HG03175 (cell line): Measurements from ENCODE around the gene ZMYM4.
"Not testable (repeated sequence)": the region's sequence is repeated elsewhere in the genome, so short reads cannot be mapped to it uniquely, and the experiment has no call there.

Source experiments
- ATAC-seq: cut with Tn5 transposase; IDR thresholded peaks from one replicate; pipeline ENCODE4 v1.9.1; 2021; ENCODE audit warnings: mild to moderate bottlenecking, moderate library complexity; ENCODE audit not compliant: unreplicated experiment

The ZMYM4 gene

DNA sequence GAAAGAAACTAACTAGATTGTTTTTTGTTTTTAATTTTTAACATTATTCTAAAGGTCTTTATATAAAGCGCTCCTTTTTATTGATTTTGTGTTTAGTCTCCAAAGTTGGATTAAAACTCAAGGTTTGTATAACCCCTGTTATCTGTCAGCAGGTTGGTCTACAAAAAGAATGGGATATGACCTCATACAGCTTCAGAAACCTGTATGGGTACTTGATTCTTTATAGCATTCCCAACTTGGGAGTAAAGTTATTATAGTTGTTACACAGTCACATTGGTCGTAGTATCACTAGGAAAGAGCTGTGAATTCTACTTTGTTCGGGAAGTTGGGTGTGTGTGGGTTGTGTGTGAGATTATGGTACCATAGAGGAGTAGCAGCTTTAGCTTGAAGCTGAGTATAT, 52.4 kb downstream of the ZMYM4 start:
- no peak for ATAC-seq

DNA sequence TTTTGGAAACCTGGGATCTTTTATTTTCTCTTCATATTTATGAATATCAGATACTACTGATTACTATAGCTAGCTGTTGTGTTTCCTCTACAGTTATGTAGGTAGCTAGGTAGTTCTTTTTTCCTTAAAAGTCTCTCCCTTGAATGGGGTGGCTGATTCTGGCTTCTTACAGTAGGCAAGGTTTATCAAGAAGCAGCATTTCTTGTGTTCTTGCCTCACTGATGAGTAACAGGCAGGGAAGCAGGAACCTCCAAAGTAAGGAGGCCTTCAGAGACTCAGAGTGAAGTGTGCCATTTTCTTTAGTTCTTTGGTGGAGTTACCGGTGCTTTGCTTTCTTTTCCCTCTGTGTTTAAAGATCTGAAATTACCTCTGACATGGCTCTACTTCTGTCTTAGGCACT, 56.0 kb downstream of the ZMYM4 start:
- no peak for ATAC-seq

GRCh38 chr1:35326246-35326866, 57.8 kb downstream of the ZMYM4 start:
- ATAC-seq, result no peak

DNA sequence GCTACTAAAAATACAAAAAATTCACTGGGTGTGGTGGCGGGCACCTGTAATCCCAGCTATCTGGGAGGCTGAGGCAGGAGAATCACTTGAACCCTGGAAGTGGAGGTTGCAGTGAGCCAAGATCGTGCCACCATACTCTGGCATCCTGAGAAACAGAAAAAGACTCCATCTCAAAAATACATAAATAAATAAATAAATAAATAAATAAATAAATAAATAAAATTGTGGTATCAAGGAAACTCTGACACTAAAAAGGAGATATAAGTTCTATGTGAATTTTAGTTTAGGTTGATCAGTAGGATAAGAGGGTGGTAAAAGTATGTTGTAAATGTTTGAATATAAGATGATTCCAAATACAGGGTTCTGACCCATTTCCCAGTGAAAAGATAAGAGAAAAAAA, 63.1 kb downstream of the ZMYM4 start:
- ATAC-seq, result not testable (repeated sequence)

- ATAC-seq, result no peak
Observed at GRCh38 chr1:35334485-35334884, 66.0 kb downstream of the ZMYM4 start.

- ATAC-seq, result no peak
Observed at GRCh38 chr1:35340519-35340918, 72.0 kb downstream of the ZMYM4 start.

GRCh38 chr1:35345439-35345981, 77.0 kb downstream of the ZMYM4 start:
- ATAC-seq, result no peak

GRCh38 chr1:35350872-35351271, 82.4 kb downstream of the ZMYM4 start:
- no peak for ATAC-seq

- ATAC-seq, result no peak
Observed at GRCh38 chr1:35359995-35360394, 91.5 kb downstream of the ZMYM4 start.

DNA sequence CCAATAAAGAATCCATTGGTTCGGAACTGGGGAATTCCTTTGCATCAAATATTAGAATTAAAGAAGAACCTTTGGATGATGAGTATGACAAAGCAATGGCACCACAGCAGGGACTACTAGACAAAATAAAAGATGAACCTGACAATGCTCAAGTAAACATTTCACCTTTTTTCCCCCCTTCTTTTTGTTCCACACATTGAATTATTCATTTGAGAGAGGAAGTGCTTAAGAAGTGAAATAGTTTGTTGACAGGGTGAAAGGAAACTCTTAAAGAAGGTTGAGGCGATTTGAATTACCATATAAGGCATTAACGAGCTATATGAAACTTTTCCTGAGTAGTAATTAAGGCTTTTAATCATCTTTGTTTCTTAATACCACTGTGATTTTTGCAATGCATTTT, 93.1 kb downstream of the ZMYM4 start:
- no peak for ATAC-seq

DNA sequence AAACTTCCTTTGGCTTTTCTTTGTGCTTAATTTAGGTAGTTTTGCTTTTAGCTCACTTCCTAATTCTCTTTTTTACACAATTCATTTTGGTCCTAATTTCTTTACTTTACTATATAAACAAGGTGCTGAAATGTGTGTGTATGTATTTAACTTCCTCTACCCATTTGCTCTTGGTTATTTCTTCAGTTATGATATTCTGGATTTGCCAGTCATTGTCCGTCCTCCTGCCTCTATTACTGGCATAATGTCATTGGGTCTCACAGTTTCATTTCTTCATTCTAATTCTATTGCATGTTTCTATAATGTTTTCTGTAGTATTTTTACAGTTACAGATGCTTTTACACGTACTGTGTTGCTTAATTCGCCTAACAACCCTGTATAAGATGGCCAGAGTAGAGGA, 96.2 kb downstream of the ZMYM4 start:
- ATAC-seq, result no peak

DNA sequence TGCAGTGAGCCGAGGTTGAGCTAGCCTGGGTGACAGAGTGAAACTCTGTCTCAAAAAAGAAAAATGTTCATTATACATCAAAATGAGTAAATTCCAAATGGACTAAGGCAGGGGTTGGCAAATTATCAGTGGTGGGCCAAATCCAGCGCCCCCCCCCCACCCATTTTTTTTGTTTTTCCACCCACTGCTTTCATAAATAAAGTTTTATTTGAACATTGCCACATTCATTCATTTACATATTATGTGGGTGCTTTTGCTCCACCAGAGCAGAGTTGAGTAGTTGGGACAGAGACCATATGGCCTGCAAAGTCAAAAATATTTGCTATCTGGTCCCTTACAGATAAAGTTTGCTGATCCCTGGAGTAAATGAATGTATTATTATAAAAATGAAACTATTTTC, 99.4 kb downstream of the ZMYM4 start:
- no peak for ATAC-seq

DNA sequence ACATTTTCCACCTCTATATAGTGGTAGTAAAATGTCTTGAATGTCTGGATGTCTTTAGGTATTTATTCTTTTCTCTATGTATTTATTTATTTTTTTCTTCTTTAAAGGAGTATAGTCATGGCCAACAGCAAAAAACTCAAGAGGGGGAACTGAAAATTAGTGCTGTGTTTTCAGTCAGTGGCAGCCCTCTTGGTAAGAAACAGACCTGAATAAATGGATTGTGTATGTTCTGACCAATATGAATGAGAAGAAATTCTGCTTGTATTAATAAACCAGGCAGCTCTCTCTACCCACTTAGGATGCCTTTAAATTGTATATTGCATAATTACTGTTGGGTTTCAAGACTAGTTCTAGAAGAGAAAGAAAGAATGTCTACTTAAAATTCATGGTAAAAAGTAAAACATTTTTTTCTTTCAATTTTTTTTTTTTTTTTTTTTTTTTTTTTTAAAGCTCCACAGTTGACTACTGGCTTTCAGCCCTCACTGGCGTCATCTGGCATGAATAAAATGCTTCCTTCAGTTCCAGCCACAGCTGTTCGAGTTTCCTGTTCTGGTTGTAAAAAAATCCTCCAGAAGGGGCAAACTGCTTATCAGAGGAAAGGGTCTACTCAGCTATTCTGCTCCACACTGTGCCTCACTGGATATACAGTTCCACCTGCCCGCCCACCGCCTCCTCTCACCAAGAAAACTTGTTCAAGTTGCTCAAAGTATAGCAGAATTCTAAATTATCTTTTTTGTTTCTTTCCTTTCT, 101.6 kb downstream of the ZMYM4 start:
- no peak for ATAC-seq

DNA sequence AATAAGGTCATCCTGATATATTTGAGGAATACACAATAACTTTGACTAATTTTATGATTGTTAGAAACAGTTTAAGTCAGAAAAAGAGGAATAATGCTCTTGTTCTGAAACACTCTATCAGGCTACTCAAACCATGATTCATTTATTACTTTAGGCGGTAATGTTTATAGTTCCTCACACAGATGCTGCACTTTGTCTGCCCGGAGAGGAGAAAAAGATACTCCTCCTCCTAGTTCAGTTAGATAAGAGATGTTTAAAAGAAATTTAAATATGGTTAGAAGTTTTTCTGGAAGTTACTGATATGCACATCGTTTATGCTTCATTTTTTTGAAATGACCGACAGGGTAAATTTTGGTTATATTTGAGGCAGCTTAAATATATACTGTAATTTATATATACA, 103.0 kb downstream of the ZMYM4 start:
- ATAC-seq, result no peak

GRCh38 chr1:35377555-35377954, 109.0 kb downstream of the ZMYM4 start:
- ATAC-seq, result no peak

DNA sequence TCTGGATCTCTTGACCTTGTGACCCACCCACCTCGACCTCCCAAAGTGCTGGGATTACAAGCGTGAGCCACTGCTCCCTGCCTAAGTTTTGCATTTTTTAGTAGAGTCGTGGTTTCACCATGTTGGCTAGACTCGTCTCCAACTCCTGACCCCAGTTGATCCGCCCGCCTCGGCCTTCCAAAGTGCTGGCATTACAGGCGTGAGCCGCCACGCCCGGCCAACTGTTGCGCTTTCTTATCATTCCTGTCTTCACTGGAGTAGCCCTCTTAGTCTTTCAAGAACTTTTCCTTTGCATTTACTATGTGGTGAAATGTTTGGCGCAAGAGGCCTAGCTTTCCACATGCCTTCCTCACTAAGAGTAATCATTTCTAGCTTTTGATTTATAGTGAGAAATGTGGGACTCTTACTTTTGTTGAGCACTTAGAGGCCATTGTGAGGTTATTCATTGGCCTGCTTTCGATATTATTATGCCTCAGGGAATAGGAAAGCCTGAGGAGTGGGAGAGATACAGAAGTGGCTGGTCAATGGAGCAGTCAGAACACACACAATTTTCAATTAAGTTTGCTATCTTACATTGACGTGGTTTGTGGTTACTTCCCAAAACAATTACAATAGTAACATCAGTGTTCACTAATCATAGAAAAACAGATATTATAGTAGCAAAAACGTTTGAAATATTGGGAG, 111.0 kb downstream of the ZMYM4 start:
- ATAC-seq, result no peak

GRCh38 chr1:35380111-35380510, 111.6 kb downstream of the ZMYM4 start:
- not testable (repeated sequence) for ATAC-seq

- no peak for ATAC-seq
Observed at GRCh38 chr1:35382107-35382506, 113.6 kb downstream of the ZMYM4 start.

DNA sequence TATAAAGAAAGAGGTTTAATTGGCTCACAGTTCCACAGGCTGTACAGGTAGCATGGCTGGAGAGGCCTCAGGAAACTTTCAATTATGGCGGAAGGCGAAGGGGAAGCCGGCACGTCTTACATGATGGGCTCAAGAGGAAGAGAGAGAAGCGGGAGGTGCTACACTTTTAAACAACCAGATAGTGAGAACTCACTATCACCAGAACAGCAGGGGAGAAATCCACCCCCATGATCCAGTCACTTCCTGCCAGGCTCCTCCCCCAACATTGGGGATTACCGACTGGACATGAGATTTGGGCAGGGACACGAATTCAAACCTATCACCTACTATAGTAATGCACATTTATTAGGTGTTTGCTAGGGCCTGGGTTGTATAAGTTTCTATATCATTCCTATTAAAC, 117.8 kb downstream of the ZMYM4 start:
- ATAC-seq, result no peak

DNA sequence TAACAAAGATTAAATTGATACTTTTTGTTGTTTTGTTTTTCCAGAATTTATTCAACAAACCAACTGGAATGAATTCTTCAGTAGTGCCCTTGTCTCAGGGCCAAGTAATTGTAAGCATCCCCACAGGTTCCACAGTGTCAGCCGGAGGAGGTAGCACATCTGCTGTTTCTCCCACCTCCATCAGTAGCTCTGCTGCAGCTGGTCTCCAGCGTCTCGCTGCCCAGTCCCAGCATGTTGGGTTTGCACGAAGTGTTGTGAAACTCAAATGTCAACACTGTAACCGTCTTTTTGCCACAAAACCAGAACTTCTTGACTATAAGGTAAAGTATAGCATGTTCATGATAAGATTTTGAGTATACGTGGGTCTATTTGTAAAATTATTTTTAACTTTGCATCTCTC, 118.5 kb downstream of the ZMYM4 start:
- ATAC-seq, result no peak

DNA sequence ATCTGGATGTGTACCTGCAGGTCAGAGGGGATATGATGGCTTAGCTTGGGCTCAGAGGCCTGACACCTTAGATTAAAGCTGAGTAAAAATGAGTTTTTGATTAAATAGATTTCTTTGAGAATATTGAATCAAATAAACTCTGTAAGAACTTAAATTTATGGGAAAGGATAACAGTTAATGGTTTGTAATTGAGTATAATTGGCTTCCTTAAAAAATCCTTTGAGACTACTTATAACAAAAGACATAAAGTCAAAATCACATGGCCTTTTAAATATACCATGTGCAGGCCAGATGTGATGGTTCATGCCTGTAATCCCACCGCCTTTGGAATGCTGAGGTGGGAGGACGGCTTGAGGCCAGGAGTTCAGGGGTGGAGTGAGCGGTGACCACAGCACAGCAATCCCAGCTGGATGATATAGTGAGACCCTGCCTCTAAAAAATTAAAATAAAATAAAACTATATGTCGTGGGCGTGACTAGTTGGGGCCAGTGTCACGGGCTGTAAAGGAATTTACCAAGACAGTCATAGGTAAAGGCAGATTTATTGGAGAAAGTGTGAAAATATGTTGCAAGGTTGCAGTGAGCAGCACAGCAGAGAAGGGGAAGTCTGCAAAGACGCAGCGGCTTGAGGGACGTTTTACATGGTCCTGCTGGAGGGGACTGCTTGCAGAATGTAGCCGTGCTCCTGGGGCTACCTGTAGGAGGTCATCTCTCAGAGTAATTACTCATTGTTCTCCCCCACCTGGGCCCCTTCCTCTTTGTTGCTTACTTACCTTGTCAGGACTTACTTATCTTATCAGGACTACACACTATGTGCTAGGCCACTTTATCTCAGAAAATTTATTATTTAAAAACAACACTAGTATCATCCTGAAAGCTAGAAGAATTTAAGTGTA, 122.3 kb downstream of the ZMYM4 start:
- no peak for ATAC-seq
